Neural cell (in vitro differentiated cells): ENCODE data around the gene OR7G2.

Experiments
- CTCF ChIP-seq: fragments of 450-650 bp; IDR thresholded peaks from 2 replicates; pipeline ENCODE4 v1.5.1; 2014; ENCODE audit warnings: antibody characterized with exemption, mild to moderate bottlenecking, moderate library complexity; ENCODE audit not compliant: poor library complexity, severe bottlenecking
- EP300 ChIP-seq: fragments of 450-650 bp; conservative IDR thresholded peaks from 2 replicates; pipeline ENCODE4 v1.6.1; 2014; ENCODE audit warnings: antibody characterized with exemption, mild to moderate bottlenecking, moderate library complexity; ENCODE audit not compliant: poor library complexity, severe bottlenecking
- EZH2 ChIP-seq: fragments of 200-600, 300-800 bp; shearing (Covaris generic), sonication (generic); IDR thresholded peaks from 2 replicates; pipeline ENCODE4 v1.6.1; 2014; ENCODE audit warnings: antibody characterized with exemption, low read length, borderline replicate concordance, mild to moderate bottlenecking; ENCODE audit not compliant: insufficient read depth, poor library complexity, severe bottlenecking
- MXI1 ChIP-seq: fragments of 450-650 bp; conservative IDR thresholded peaks from 2 replicates; pipeline ENCODE4 v1.6.1; 2014; ENCODE audit warnings: antibody characterized with exemption, mild to moderate bottlenecking; ENCODE audit not compliant: poor library complexity, severe bottlenecking
- POLR2AphosphoS5 ChIP-seq: IDR thresholded peaks from 2 replicates; pipeline ENCODE4 v1.6.1; 2012
- RAD21 ChIP-seq: fragments of 450-650 bp; conservative IDR thresholded peaks from 2 replicates; pipeline ENCODE4 v1.6.1; 2014; ENCODE audit warnings: antibody characterized with exemption, mild to moderate bottlenecking, moderate library complexity
- REST ChIP-seq: IDR thresholded peaks from 2 replicates; pipeline ENCODE4 v1.6.1; 2012; ENCODE audit warnings: borderline replicate concordance
- SMC3 ChIP-seq: fragments of 450-650 bp; conservative IDR thresholded peaks from 2 replicates; pipeline ENCODE4 v1.6.1; 2014; ENCODE audit warnings: antibody characterized with exemption, mild to moderate bottlenecking, moderate library complexity; ENCODE audit not compliant: poor library complexity
- TAF1 ChIP-seq: IDR thresholded peaks from 2 replicates; pipeline ENCODE4 v1.6.1; 2012; ENCODE audit warnings: low read depth

- TF ChIP-seq EZH2 (no peak), RAD21 (no peak), SMC3 (no peak), CTCF (no peak), TAF1 (no peak), EP300 (no peak), POLR2AphosphoS5 (no peak), MXI1 (no peak), REST (no peak)
These were observed 48.3 kb upstream of the OR7G2 start for GRCh38 chr19:9155591-9155990.
